ENCODE measurements around the gene CEND1.

Gene CEND1

GRCh38 chr11:827146-827896 lies 37.4 kb upstream of the CEND1 start:
- no peak for DNase-seq

DNA sequence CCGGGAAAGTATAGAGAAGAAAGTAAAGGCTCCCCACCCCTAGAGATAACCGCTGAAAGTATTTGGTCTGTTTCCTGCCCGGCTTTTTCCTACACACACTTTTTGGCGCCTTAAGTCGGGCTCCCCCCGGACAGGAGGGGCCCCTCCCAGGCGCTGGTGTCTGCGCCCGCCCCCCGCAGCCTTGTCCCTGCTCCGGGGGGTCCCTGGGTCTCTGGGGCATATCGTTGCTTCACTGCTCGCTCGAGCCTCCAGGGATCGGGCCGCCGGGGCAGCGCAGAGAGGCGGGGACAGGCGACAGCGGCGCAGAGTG lies 36.9 kb upstream of the CEND1 start:
- DNase-seq: no peak

DNA sequence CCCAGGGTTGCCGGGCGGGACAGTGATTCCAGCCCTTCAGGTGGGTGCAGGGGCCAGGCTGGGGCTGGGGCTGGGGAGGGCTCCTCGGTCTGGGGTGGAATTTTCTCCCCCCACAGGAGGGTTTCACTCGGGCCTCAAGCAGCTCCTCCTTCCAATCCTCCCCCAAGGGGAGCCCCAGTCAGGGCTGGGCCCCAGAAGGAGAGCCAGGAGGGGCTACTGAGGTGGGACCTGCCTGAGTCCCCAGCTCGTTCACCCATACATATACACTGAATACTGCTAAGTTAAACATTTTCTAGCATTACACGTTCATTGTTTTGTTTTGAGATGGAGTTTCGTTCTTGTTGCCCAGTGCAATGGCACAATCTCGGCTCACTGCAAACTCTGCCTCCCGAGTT lies 36.3 kb upstream of the CEND1 start:
- no peak for DNase-seq

DNA sequence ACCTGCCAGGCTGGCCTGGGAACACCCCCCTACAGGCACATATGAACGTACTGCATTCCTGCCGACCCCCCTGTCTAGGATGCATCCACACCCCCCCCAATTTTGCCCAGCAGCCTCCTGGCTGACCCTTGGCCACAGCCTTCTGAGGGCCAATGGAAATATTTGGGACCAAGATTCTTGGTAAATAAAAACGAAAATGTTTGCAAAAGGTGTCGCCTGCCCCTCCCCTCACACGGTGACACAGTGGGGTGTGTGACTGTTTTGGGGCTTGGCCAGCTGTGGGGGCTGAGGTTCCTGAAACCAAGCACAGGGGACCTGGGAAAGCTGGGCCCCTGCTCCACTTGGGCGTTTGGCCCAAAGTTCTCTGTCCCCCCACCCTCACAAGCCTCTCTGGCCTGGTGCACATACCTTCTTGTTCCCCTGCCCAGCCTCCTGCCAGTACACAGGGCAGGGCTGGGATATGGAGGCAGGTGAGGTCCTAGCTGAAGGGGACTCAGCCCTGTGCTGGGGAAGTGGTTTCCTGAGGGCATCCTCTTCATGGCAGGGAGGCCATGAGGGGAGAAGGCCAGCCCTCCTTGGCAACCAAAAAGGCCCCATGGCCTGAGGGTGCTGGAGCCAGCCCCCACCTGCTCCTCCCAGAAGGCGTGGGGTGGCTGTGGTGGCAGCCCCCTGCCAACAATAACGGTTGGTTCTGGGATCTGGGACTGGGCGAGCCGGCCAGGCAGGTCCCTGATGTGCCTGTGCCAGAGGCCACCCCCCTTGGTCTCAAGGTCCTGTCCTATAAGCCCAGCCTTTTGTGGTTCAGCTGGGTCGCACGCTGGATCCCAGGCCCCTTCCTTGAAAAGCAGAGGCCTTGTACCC lies 35.7 kb upstream of the CEND1 start:
- DNase-seq: no peak

- DNase-seq: no peak
These were observed 35.1 kb upstream of the CEND1 start for GRCh38 chr11:824942-825341.

DNA sequence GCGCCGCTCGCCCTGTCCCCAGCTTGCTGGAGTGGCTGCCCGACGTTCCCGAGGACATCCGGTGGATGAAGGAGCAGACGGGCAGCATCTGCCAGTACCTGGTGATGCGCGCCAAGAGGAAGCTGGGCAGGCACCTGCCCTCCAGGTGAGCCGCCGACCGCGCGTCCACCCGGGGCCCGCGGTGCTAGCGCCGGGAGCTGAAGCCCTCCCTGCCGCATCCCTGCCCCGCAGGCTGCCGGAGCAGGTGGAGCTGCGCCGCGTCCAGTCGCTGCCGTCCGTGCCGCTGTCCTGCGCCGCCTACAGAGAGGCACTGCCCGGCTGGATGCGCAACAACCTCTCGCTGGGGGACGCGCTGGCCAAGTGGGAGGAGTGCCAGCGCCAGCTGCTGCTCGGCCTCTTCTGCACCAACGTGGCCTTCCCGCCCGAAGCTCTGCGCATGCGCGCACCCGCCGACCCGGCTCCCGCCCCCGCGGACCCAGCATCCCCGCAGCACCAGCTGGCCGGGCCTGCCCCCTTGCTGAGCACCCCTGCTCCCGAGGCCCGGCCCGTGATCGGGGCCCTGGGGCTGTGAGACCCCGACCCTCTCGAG lies 34.5 kb upstream of the CEND1 start:
- DNase-seq: no peak

GRCh38 chr11:823441-824291 lies 33.8 kb upstream of the CEND1 start:
- no peak for DNase-seq

DNA sequence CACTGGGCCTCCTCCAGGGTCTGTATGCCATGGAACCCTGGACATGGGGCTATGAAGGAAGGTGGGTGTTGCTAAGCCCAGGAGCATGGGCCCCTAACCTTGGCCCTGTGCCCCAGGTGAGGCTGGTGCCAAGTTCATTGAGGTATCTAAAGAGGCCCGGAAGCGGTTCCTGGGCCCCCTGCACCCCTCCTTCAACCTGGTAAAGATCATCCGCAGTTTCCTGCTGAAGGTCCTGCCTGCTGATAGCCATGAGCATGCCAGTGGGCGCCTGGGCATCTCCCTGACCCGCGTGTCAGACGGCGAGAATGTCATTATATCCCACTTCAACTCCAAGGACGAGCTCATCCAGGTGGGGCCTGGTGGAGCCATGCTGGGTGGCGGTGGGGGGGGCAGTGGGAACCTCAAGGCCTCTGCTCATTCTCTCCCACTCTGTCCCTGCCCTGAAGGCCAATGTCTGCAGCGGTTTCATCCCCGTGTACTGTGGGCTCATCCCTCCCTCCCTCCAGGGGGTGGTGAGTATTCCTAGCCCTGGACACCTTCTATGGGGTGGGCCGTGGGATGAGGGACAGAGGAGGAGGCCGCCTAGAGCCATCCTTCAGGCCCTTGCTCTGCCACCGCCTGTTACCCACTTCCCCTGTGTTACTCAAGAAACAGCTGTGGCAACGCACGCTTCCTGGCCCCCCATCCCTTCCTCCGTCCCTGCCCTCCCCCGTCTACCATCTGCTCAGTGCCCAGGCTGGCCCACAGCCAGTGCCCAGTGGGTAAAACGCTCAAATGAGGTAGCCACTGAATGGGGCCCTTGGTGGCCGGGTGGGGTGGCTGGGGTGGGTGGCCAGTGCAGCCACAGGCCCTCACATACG lies 31.9 kb upstream of the CEND1 start:
- DNase-seq: peak; percentile 56

- peak; percentile 35 for DNase-seq
These were observed 31.0 kb upstream of the CEND1 start for GRCh38 chr11:820655-821511.

- DNase-seq: peak; percentile 90
These were observed 30.2 kb upstream of the CEND1 start for GRCh38 chr11:819943-820649.

- peak; percentile 75 for DNase-seq
These were observed 29.4 kb upstream of the CEND1 start for GRCh38 chr11:819129-819931.

- no peak for DNase-seq
These were observed 28.7 kb upstream of the CEND1 start, which contains the start of gene PNPLA2 for GRCh38 chr11:818396-819128. PNPLA2 (plus strand) TSS chr11:818914; CDS start chr11:819719, 805 bp downstream.

GRCh38 chr11:816433-816779 lies 26.5 kb upstream of the CEND1 start:
- no peak for DNase-seq

- no peak for DNase-seq
These were observed 26.0 kb upstream of the CEND1 start for GRCh38 chr11:815675-816432.

- peak; percentile 38 for DNase-seq
These were observed 23.7 kb upstream of the CEND1 start for GRCh38 chr11:813456-814096.

DNA sequence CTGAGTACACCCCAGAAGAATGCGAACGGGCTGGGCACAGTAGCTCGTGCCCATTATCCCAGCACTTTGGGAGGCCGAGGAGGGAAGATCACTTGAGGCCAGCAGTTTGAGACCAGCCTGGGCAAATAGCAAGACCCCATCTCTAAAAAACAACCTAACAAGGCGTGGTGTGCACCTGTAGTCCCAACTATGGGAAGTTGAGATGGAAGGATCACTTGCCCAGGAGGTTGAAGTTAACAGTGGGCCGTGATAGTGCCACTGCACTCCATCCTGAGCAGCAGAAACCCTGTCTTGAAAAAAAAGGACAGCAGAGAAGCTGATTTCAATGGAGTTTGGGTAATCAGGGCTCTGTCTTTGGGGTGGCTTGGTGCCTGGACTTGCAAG lies 23.2 kb upstream of the CEND1 start:
- no peak for DNase-seq

GRCh38 chr11:812390-812789 lies 22.5 kb upstream of the CEND1 start:
- no peak for DNase-seq

All from MV-4-11 (cell line).